Stimulated activated CD8-positive, alpha-beta memory T cell treated with anti-CD3 and anti-CD28 coated beads, Interleukin-12 subunit alpha, Interleukin-12 subunit beta, amount 100 ng/mL, for 1 hour (primary cell): ENCODE results near the gene FGD2.
"Not testable (repeated sequence)": the region's sequence is repeated elsewhere in the genome, so short reads cannot be mapped to it uniquely, and the experiment has no call there.

Source experiments
- DNase-seq: peaks from one replicate; pipeline ENCODE4 v3.0.0-alpha.2; 2020; ENCODE audit warnings: low read depth

Gene FGD2

GRCh38 chr6:37058984-37059343, 53.5 kb downstream of the FGD2 start:
- DNase-seq: not testable (repeated sequence)

DNA sequence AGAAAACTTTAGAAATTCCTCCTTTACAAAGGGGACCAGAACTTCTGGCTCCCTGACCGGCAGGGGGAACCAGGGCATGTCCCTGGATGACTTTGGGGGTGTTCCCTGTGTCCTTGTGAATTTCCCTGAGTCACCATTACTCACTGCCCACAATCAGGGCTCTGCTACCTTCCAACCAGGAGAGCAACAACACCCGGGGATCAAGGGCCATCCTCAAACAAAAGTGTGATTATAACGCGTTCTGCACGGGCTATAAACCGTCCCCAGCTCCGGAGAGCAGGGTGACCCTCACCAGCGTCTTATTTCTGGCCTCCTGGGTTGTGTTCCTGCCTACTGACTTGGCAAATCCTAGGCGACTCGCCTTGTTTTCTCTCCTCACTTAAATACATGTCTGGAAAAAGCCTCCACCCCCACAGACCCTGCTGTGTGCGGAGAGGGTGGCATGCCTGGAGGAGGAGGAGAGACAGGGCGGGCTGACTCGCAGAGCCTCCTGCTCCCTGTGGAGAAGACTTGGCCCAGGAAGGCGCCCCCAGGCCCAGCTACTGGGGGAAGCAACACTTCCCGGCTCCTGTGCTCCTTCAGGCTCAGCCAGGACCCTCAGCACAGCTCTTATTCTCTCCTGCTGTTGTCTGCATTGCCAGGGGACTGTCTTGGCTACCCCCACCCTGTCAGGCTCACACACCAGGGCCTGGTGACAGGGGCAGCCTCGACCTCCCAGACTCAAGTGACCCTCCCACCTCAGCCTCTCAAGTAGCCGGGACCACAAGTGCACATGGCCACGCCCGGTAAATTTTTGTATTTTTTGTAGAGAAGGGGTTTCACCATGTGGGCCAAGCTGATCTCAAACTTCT, 54.1 kb downstream of the FGD2 start:
- no peak for DNase-seq

- no peak for DNase-seq
Measured at GRCh38 chr6:37060195-37060559, 54.7 kb downstream of the FGD2 start.

DNA sequence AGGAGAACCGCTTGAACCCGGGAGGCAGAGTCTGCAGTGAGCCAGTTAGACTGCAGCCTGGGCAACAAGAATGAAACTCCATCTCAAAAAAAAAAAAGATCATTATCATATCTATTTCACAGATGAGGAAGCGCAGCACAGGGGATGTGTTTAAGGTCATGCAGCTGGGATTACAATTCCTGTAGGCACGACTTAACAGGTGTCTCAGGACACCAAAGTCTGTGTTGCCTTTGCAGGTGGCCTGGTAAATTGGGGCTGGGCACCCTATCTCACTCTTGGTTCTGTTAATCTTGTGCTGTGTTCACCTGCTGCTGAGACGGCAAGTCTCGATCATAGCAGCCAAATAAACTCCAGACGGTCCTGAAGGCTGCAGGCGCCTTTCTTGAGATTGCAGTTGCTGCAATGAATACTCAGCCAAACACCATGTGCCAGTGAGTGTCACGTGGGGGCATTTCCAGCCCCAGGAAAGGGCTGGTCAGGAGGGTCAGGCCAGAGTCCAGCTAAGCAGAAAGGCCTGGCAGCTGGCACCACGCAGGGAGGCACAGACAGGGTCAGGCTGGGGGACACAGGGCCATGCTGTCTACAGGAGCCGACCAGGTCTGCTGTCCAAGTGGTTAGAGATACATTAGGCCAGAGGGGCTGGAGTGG, 55.8 kb downstream of the FGD2 start:
- no peak for DNase-seq

DNA sequence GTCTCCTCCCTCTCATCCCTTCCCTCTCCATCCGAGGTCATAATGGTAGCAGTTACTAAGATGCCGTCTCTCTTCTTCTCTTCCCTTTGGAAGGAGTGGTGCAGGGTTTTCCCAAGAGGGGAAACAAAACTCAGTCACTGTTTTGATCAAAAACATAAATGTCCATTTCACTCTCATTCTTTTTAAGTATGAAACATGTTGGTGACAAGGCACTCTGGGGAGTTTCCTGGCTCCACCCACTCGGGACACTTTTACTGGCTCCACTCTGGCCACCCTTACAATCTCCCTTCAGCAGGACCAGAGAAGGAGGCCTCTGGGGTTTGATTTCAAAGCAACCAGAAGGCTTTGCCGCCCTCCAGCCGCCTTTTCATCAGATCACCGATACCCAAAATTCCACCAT, 57.0 kb downstream of the FGD2 start:
- DNase-seq: no peak

- no peak for DNase-seq
Measured at GRCh38 chr6:37068356-37069270, 63.2 kb downstream of the FGD2 start.

GRCh38 chr6:37069639-37070038, 64.2 kb downstream of the FGD2 start:
- DNase-seq: no peak

DNA sequence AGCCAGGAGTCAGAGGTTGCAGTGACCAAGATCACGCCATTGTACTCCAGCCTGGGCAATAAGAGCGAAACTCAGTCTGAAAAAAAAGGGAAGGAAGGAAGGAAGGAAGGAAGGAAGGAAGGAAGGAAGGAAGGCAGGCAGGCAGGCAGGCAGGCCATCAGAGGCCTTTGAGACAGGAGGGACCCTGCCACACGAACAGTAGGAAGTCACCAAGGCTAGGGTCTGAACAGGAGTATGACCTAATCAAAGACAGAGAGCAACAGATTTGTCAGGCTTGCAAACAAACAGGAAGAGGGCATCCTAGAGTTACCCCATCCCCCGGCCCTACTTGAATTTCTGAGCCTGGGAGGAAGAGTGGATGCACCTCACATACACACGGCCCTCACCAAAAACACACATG, 67.1 kb downstream of the FGD2 start:
- no peak for DNase-seq

GRCh38 chr6:37074053-37074827, 68.8 kb downstream of the FGD2 start:
- DNase-seq: no peak

DNA sequence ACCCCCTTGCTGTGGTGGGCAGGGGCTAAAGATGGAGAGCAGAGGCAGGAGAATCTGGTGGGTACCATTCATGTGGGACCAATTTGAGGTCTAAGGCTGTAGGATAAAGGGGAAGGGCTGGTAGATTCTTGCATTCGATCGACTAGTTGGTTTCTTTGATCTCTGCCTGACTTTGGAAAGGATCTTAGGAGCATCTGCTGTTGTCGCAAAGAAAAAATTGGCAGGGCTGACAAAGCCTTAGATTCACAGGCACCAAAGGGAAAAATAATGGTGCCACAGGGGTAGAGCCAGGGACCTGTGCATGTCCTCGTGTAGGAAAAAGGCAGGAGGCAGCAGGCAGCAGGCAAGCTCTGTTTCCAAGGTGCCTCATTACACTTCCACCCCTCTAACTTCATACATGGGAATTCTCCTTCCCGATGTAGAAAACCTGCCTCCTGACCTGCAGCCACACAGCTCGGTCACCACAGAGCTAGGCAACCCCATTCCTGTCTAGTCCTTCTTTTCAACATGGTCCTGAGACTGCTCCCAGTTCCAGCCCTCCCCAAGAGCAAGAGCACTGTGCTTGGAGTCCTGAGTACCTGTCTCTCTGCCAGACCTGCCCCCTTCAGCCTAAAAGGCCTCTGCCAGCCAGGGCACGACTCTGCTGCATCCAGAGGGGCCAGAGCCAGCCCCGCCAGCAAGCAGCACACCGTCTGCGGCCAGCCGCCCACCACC, 71.9 kb downstream of the FGD2 start:
- DNase-seq: no peak

DNA sequence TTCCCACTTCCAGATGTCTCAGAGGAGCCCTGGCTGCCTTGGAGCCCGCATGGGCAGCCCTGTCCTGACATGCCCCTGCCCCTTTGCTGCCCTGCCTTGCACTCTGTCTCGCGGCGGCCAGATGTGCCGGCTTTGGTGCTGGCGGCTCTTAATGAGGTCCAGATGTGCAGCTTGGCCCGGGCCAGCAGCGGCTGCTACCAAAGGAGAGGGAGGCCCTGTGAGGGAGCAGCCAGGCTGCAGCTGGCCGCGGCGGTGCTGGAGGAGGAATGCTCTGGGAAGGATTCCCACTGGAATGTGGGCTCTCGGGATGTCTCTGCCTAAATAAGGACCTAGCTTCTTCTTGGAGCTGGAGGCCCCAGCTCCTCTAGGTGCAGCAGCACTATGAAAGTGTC, 72.4 kb downstream of the FGD2 start:
- DNase-seq: no peak
